MM.1S (cell line): ENCODE data around the gene BRD1.

Experiments used
- DNase-seq: peaks from one replicate; pipeline ENCODE4 v3.0.0-alpha.2; 2015
- H2AFZ ChIP-seq: fragments of 300-600 bp; sonication (generic); 2 replicates; pipeline ENCODE4 v1.6.0; 2016; ENCODE audit warnings: antibody characterized with exemption, low read length
- H3F3A ChIP-seq: fragments of 300-600 bp; sonication (generic); 2 replicates; pipeline ENCODE4 v1.6.1; 2016; ENCODE audit warnings: mild to moderate bottlenecking, antibody characterized with exemption, low read length, moderate library complexity, mixed read lengths; ENCODE audit not compliant: insufficient read depth
- H3K27ac ChIP-seq: fragments of 300-600 bp; sonication (generic); 2 replicates; pipeline ENCODE4 v1.5.1; 2016; ENCODE audit warnings: mild to moderate bottlenecking, low read length
- H3K27me3 ChIP-seq: fragments of 300-600 bp; sonication (generic); replicated peaks from 2 replicates; pipeline ENCODE4 v1.6.0; 2016; ENCODE audit warnings: low read length; ENCODE audit not compliant: insufficient read depth
- H3K36me3 ChIP-seq: fragments of 300-600 bp; sonication (generic); replicated peaks from 2 replicates; pipeline ENCODE4 v1.6.1; 2016; ENCODE audit warnings: mild to moderate bottlenecking, low read length, mixed read lengths; ENCODE audit not compliant: insufficient read depth
- H3K4me1 ChIP-seq: fragments of 300-600 bp; sonication (generic); 2 replicates; pipeline ENCODE4 v1.6.1; 2016; ENCODE audit warnings: low read length, mixed read lengths
- H3K4me2 ChIP-seq: fragments of 300-600 bp; sonication (generic); 2 replicates; pipeline ENCODE4 v1.6.0; 2016; ENCODE audit warnings: low read depth, low read length
- H3K4me3 ChIP-seq: fragments of 300-600 bp; sonication (generic); 2 replicates; pipeline ENCODE4 v1.5.1; 2016; ENCODE audit warnings: low read length, mixed read lengths
- H3K79me2 ChIP-seq: fragments of 300-600 bp; sonication (generic); 2 replicates; pipeline ENCODE4 v1.6.1; 2016; ENCODE audit warnings: mixed run types, low read length, mixed read lengths
- H3K9ac ChIP-seq: fragments of 300-600 bp; sonication (generic); 2 replicates; pipeline ENCODE4 v1.6.1; 2016; ENCODE audit warnings: low read length, mixed read lengths
- H3K9me2 ChIP-seq: fragments of 300-600 bp; sonication (generic); replicated peaks from 2 replicates; pipeline ENCODE4 v1.6.1; 2016; ENCODE audit warnings: mild to moderate bottlenecking, low read length, mixed read lengths; ENCODE audit not compliant: insufficient read depth
- H3K9me3 ChIP-seq: fragments of 300-600 bp; sonication (generic); replicated peaks from 2 replicates; pipeline ENCODE4 v1.6.1; 2016; ENCODE audit warnings: mild to moderate bottlenecking, low read length, mixed read lengths; ENCODE audit not compliant: insufficient read depth
- H4K20me1 ChIP-seq: fragments of 300-600 bp; sonication (generic); 2 replicates; pipeline ENCODE4 v1.6.1; 2016; ENCODE audit warnings: mild to moderate bottlenecking, low read length, moderate library complexity, mixed read lengths; ENCODE audit not compliant: insufficient read depth
- EZH2 ChIP-seq: fragments of 300-600 bp; sonication (generic); optimal IDR thresholded peaks from 2 replicates; pipeline ENCODE3; 2017; ENCODE audit warnings: low read depth, mild to moderate bottlenecking, antibody characterized with exemption, low read length, mixed read lengths
- EZH2phosphoT487 ChIP-seq: fragments of 300-600 bp; sonication (generic); IDR thresholded peaks from 2 replicates; pipeline ENCODE4 v1.6.1; 2018; ENCODE audit warnings: antibody characterized with exemption, low read length
- TF ChIP-seq, protein P1 (sequence below): fragments of 300-600 bp; sonication (generic); IDR thresholded peaks from 2 replicates; pipeline ENCODE4 v1.5.1; 2016; ENCODE audit warnings: antibody characterized with exemption, low read length, mixed read lengths

The BRD1 gene

GRCh38 chr22:49739138-49739537, 88.5 kb downstream of the BRD1 start:
- H3K9me3 ChIP-seq = no peaks in the 10 kb centered on the region
- no peak for TF ChIP-seq EZH2phosphoT487
- TF ChIP-seq EZH2 = no peak
- TF ChIP-seq, protein P1, sequence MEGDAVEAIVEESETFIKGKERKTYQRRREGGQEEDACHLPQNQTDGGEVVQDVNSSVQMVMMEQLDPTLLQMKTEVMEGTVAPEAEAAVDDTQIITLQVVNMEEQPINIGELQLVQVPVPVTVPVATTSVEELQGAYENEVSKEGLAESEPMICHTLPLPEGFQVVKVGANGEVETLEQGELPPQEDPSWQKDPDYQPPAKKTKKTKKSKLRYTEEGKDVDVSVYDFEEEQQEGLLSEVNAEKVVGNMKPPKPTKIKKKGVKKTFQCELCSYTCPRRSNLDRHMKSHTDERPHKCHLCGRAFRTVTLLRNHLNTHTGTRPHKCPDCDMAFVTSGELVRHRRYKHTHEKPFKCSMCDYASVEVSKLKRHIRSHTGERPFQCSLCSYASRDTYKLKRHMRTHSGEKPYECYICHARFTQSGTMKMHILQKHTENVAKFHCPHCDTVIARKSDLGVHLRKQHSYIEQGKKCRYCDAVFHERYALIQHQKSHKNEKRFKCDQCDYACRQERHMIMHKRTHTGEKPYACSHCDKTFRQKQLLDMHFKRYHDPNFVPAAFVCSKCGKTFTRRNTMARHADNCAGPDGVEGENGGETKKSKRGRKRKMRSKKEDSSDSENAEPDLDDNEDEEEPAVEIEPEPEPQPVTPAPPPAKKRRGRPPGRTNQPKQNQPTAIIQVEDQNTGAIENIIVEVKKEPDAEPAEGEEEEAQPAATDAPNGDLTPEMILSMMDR = no peak
- H3K4me3 ChIP-seq = no peak overlapping the region
- H3K27me3 ChIP-seq = peaks cover 60% of the 10 kb centered on the region
- no peak for DNase-seq
- H2AFZ ChIP-seq = no peak overlapping the region
- no peak overlapping the region for H3K4me2 ChIP-seq
- H3K27ac ChIP-seq = no peak overlapping the region
- H3K9ac ChIP-seq = no peak overlapping the region
- H3K79me2 ChIP-seq = no peaks in the 10 kb centered on the region
- no peaks in the 10 kb centered on the region for H3K4me1 ChIP-seq
- no peaks in the 10 kb centered on the region for H3F3A ChIP-seq
- no peaks in the 10 kb centered on the region for H4K20me1 ChIP-seq
- no peaks in the 10 kb centered on the region for H3K36me3 ChIP-seq
- H3K9me2 ChIP-seq = no peaks in the 10 kb centered on the region

DNA sequence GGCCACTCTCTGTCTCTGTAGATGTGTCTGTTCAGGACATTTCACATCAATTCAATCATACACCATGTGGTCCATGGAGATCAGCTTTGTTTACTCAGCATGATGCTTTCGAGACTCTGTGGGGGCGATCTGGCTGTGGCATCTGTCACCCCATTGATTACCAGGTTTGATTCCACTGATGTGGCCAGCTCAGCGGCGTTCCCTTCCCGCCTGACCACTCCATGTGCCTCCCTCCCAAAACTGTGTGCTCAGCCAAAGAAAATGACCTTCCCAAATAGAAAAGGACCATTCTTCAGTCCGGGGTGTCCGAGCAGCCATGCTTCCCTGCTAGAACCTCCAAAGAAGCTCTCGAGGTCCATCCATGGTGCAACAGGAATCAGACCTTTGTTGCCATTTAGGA, 89.1 kb downstream of the BRD1 start:
- Histone ChIP-seq H3K27me3 (peaks cover 65% of the 10 kb centered on the region), H3K9me2 (no peaks in the 10 kb centered on the region), H3K4me2 (no peak overlapping the region), H3K36me3 (no peaks in the 10 kb centered on the region), H2AFZ (no peak overlapping the region), H4K20me1 (no peaks in the 10 kb centered on the region), H3K9me3 (no peaks in the 10 kb centered on the region), H3K4me1 (no peaks in the 10 kb centered on the region), H3K27ac (no peak overlapping the region), H3F3A (no peaks in the 10 kb centered on the region), H3K4me3 (no peak overlapping the region), H3K9ac (no peak overlapping the region), H3K79me2 (no peaks in the 10 kb centered on the region)
- DNase-seq = no peak
- TF ChIP-seq, protein P1 = no peak
- TF ChIP-seq EZH2 (no peak), EZH2phosphoT487 (no peak)

DNA sequence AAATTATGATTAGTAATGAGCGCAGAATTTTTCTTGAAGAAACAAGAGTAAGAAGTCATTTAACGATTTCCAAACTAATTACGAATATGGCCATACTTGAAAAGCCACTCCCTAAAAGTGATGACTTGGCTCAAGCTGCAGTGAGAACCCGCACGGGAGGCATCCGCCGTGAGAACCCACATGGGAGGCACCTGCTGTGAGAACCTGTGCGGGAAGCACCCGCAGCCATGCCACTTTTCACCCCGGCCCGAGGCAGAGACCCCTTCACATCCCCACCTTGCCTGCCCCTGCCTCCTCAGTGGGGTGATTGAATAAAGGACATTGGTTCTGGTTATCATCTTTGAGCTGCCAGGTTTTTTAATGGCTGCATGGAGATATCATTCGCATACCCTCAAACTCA, 89.7 kb downstream of the BRD1 start:
- H4K20me1 ChIP-seq = no peaks in the 10 kb centered on the region
- H3K4me2 ChIP-seq = no peak overlapping the region
- H3K36me3 ChIP-seq = no peaks in the 10 kb centered on the region
- no peak for DNase-seq
- no peak overlapping the region for H3K27ac ChIP-seq
- no peaks in the 10 kb centered on the region for H3K79me2 ChIP-seq
- no peak overlapping the region for H3K9ac ChIP-seq
- no peaks in the 10 kb centered on the region for H3K9me2 ChIP-seq
- no peak overlapping the region for H2AFZ ChIP-seq
- peaks cover 70% of the 10 kb centered on the region for H3K27me3 ChIP-seq
- H3F3A ChIP-seq = no peaks in the 10 kb centered on the region
- no peak overlapping the region for H3K4me3 ChIP-seq
- TF ChIP-seq EZH2 (no peak), EZH2phosphoT487 (no peak)
- TF ChIP-seq, protein P1 = no peak
- no peaks in the 10 kb centered on the region for H3K9me3 ChIP-seq
- H3K4me1 ChIP-seq = no peaks in the 10 kb centered on the region
